Suppressor macrophage treated with lipopolysaccharide for 1 hour (primary cell): ENCODE results near the gene CCDC12.

Experiments
- DNase-seq, 3 donors: peaks; one replicate each; pipeline ENCODE4 v3.0.0-alpha.2; 2020 to 2022

Gene CCDC12

GRCh38 chr3:46976326-46977190 is at the start of gene CCDC12:
TSS of gene CCDC12 (minus strand) at chr3:46976745. CDS start at chr3:46976732, 13 bp downstream.
- peak; percentile 96 to 99 (median 98) for DNase-seq

- no peak for DNase-seq
Measured at GRCh38 chr3:47024932-47025331, 48.4 kb upstream of the CCDC12 start.

GRCh38 chr3:47022641-47023071 is 46.1 kb upstream of the CCDC12 start:
- DNase-seq: peak in 1 of 3 donors; percentile 16

GRCh38 chr3:47020311-47020710 is 43.8 kb upstream of the CCDC12 start:
- no peak for DNase-seq

- no peak for DNase-seq
Measured at GRCh38 chr3:47019201-47019600, 42.7 kb upstream of the CCDC12 start.

GRCh38 chr3:47018269-47018611 is 41.7 kb upstream of the CCDC12 start:
- no peak for DNase-seq

- no peak for DNase-seq
Measured at GRCh38 chr3:47017504-47018268, 41.1 kb upstream of the CCDC12 start.

- DNase-seq: peak; percentile 35 to 56 (median 38)
Measured at GRCh38 chr3:47016934-47017435, 40.4 kb upstream of the CCDC12 start.

GRCh38 chr3:47016086-47016933 is 39.8 kb upstream of the CCDC12 start:
- DNase-seq: no peak

- DNase-seq: no peak
Measured at GRCh38 chr3:47015151-47015550, 38.6 kb upstream of the CCDC12 start.

- DNase-seq: no peak
Measured at GRCh38 chr3:47014036-47014435, 37.5 kb upstream of the CCDC12 start.

GRCh38 chr3:47013231-47013630 is 36.7 kb upstream of the CCDC12 start:
- DNase-seq: no peak

- DNase-seq: no peak
Measured at GRCh38 chr3:47012342-47013230, 36.0 kb upstream of the CCDC12 start.

- DNase-seq: no peak
Measured at GRCh38 chr3:47011371-47011770, 34.8 kb upstream of the CCDC12 start.

- no peak for DNase-seq
Measured at GRCh38 chr3:47010910-47011309, 34.4 kb upstream of the CCDC12 start.

- DNase-seq: no peak
Measured at GRCh38 chr3:47010111-47010712, 33.7 kb upstream of the CCDC12 start.

- DNase-seq: peak; percentile 86 to 92 (median 88)
Measured at GRCh38 chr3:47009225-47010110, 32.9 kb upstream of the CCDC12 start.

- no peak for DNase-seq
Measured at GRCh38 chr3:47008851-47009224, 32.3 kb upstream of the CCDC12 start.

GRCh38 chr3:47008234-47008796 is 31.8 kb upstream of the CCDC12 start:
- no peak for DNase-seq
